ENCODE data around the gene NRIP1.

NRIP1 gene

DNA sequence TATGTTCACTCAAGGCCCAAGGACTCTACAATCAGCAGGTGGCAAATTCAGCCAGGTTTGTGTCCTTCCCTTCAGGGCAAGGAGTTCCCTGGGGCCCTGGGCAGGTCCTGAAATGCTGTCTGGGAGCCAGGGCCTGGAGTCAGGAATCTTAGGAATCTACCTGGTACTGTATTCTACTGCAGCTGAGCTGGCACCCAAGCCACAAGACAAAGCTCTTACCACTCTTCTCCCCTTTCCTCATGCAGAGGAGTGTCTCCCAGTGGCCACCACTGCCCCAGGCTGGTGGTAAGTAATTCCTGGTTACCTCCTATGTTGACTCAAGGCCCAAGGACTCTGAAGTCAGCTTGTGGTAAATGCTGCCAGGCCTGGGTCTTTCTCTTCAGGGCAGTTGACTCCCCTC, 153.4 kb downstream of the NRIP1 start:
- Histone ChIP-seq H3K27me3 (replicated peaks; ENCODE audit: control insufficient read depth, insufficient read depth, low read length) (no peaks in the 10 kb centered on the region), H3K36me3 (ENCODE audit: control insufficient read depth, insufficient read depth, low read length) (no peaks in the 10 kb centered on the region)
- no peak for DNase-seq (ENCODE audit: extremely low read depth, insufficient read length)

More for the DNA sequence above, 153.4 kb downstream of the NRIP1 start:
- no peak overlapping the region for H3K4me3 ChIP-seq (replicated peaks; ENCODE audit: low read depth, low read length)
- TF ChIP-seq, protein P1, sequence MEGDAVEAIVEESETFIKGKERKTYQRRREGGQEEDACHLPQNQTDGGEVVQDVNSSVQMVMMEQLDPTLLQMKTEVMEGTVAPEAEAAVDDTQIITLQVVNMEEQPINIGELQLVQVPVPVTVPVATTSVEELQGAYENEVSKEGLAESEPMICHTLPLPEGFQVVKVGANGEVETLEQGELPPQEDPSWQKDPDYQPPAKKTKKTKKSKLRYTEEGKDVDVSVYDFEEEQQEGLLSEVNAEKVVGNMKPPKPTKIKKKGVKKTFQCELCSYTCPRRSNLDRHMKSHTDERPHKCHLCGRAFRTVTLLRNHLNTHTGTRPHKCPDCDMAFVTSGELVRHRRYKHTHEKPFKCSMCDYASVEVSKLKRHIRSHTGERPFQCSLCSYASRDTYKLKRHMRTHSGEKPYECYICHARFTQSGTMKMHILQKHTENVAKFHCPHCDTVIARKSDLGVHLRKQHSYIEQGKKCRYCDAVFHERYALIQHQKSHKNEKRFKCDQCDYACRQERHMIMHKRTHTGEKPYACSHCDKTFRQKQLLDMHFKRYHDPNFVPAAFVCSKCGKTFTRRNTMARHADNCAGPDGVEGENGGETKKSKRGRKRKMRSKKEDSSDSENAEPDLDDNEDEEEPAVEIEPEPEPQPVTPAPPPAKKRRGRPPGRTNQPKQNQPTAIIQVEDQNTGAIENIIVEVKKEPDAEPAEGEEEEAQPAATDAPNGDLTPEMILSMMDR (IDR thresholded peaks at IDR 0.05; ENCODE audit: insufficient read depth, low read length, poor library complexity, severe bottlenecking): no peak
